Measurements from ENCODE around the gene CCM2.

GRCh38 chr7:45024126-45024744, 24.2 kb downstream of the CCM2 start:
- TF ChIP-seq POLR2A (IDR thresholded peaks at IDR 0.05) (no peak), CTCF (IDR thresholded peaks at IDR 0.05) (no peak)

All from ovary (tissue), 3 donors.